Measurements from ENCODE around the gene REPS1.
A peak's percentile ranks its signal among the peaks of the same experiment; 100 is the strongest.

DNA sequence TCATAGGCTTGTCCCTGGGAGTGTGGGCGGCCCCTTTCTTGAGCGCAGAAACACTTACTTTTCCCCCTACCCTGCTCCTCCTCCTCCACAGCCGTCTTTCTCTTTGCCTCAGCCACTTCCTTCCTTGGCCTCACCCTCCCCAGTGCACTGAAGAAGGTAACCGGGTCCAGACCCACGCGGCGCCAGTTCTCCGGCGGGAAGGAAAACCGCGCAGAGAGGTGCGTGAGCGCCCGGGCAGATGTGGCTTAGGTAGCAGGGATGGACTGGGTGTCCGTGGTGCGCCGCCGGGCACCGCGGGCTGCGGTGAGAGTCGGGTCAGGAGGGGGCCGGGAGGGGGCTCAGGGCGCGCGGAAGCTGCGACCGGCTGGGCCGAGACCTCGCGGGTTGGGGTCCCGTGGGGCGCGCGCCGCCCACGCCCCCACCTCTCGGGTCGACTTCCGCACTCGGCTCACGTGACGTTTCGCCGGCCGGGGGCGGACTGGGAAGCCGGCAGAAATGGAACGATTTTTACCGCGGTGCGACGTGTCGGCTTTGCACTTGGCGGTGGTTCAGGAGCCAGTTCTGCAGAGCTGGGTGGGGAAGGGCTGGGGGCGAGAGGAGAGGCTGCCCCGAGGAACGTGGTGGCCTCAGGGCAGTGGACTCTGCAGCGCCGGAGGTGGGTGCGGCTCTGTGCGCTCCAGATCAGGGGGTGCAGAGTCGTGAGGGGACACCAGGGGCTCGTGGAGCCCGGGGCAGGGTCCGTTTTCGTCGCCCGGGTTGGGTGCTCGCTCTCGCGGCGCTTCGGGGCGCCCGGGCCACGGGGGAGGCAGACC lies 40.8 kb upstream of the REPS1 start, which contains the start of gene ABRACL:
- TF ChIP-seq, protein P1, sequence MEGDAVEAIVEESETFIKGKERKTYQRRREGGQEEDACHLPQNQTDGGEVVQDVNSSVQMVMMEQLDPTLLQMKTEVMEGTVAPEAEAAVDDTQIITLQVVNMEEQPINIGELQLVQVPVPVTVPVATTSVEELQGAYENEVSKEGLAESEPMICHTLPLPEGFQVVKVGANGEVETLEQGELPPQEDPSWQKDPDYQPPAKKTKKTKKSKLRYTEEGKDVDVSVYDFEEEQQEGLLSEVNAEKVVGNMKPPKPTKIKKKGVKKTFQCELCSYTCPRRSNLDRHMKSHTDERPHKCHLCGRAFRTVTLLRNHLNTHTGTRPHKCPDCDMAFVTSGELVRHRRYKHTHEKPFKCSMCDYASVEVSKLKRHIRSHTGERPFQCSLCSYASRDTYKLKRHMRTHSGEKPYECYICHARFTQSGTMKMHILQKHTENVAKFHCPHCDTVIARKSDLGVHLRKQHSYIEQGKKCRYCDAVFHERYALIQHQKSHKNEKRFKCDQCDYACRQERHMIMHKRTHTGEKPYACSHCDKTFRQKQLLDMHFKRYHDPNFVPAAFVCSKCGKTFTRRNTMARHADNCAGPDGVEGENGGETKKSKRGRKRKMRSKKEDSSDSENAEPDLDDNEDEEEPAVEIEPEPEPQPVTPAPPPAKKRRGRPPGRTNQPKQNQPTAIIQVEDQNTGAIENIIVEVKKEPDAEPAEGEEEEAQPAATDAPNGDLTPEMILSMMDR (IDR thresholded peaks at IDR 0.05): no peak
- TF ChIP-seq POLR2A (IDR thresholded peaks at IDR 0.05): peak in 2 of 4 donors; percentile 32 to 59
